Neuronal stem cell (in vitro differentiated cells): ENCODE results near the gene SFMBT2.

Source experiments
- DNase-seq: peaks from one replicate; pipeline ENCODE4 v3.0.0-alpha.2; 2013; ENCODE audit warnings: low spot score
- H2AFZ ChIP-seq: one replicate; pipeline ENCODE4 v1.6.1; 2013; ENCODE audit warnings: mild to moderate bottlenecking, low read length, inconsistent platforms
- H2AK5ac ChIP-seq: 2 replicates; pipeline ENCODE4 v1.6.1; 2013; ENCODE audit warnings: low read depth, mild to moderate bottlenecking, inconsistent platforms, low read length, moderate library complexity, mixed read lengths
- H2BK120ac ChIP-seq: 2 replicates; pipeline ENCODE4 v1.6.1; 2013; ENCODE audit warnings: low read depth, mild to moderate bottlenecking, inconsistent platforms, low read length, moderate library complexity, mixed read lengths
- H2BK12ac ChIP-seq: one replicate; pipeline ENCODE4 v1.6.1; 2013; ENCODE audit warnings: low read length, inconsistent platforms
- H2BK15ac ChIP-seq: 2 replicates; pipeline ENCODE4 v1.6.1; 2013; ENCODE audit warnings: mild to moderate bottlenecking, low read length, inconsistent platforms, mixed read lengths
- H2BK5ac ChIP-seq: one replicate; pipeline ENCODE4 v1.6.1; 2013; ENCODE audit warnings: inconsistent platforms, mild to moderate bottlenecking, low read length, moderate library complexity
- H3K14ac ChIP-seq: one replicate; pipeline ENCODE4 v1.6.1; 2013; ENCODE audit warnings: low read length, inconsistent platforms
- H3K18ac ChIP-seq: 2 replicates; pipeline ENCODE4 v1.6.1; 2013; ENCODE audit warnings: low read length, inconsistent platforms
- H3K23ac ChIP-seq: 2 replicates; pipeline ENCODE4 v1.6.1; 2013; ENCODE audit warnings: low read depth, mild to moderate bottlenecking, mixed read lengths, low read length, inconsistent platforms; ENCODE audit not compliant: poor library complexity
- H3K27ac ChIP-seq: replicated peaks from 3 replicates; pipeline ENCODE4 v1.5.1; 2013; ENCODE audit warnings: low read length, inconsistent platforms
- H3K27me3 ChIP-seq, 3 experiments: 2 replicates each; pipeline ENCODE4 v1.6.1; 2013; ENCODE audit warnings: low read length in 3 of 3, mild to moderate bottlenecking in 2 of 3, inconsistent platforms in 1 of 3, low read depth in 1 of 3, mixed read lengths in 1 of 3, moderate library complexity in 1 of 3; ENCODE audit not compliant: control insufficient read depth in 3 of 3, insufficient read depth in 3 of 3
- H3K36me3 ChIP-seq, 2 donors: replicated peaks in 1 of 2; 2 replicates each; pipeline ENCODE4 v1.6.1; 2013; ENCODE audit warnings: low read length in 2 of 2; ENCODE audit not compliant: control insufficient read depth in 2 of 2, insufficient read depth in 2 of 2
- H3K4ac ChIP-seq: 2 replicates; pipeline ENCODE4 v1.6.1; 2013; ENCODE audit warnings: inconsistent platforms, mild to moderate bottlenecking, low read length, moderate library complexity
- H3K4me1 ChIP-seq, 2 donors: 1 replicate in 1 of 2; 2 replicates in 1 of 2; pipeline ENCODE4 v1.6.1; 2013; ENCODE audit warnings: low read length in 2 of 2, low read depth in 1 of 2; ENCODE audit not compliant: control insufficient read depth in 2 of 2, insufficient read depth in 1 of 2
- H3K4me2 ChIP-seq: one replicate; pipeline ENCODE4 v1.6.1; 2013; ENCODE audit warnings: mild to moderate bottlenecking, low read length, inconsistent platforms; ENCODE audit not compliant: insufficient read depth, poor library complexity, severe bottlenecking
- H3K4me3 ChIP-seq, 2 donors: 2 replicates each; pipeline ENCODE4 v1.5.1; 2013; ENCODE audit warnings: low read length in 2 of 2, mild to moderate bottlenecking in 2 of 2, inconsistent platforms in 1 of 2, moderate library complexity in 1 of 2
- H3K79me1 ChIP-seq: one replicate; pipeline ENCODE4 v1.6.1; 2013; ENCODE audit warnings: low read depth, mild to moderate bottlenecking, inconsistent platforms, low read length, moderate library complexity
- H3K9ac ChIP-seq: one replicate; pipeline ENCODE4 v1.6.1; 2013; ENCODE audit warnings: mild to moderate bottlenecking, low read depth, low read length, inconsistent platforms; ENCODE audit not compliant: poor library complexity
- H3K9me3 ChIP-seq, 2 donors: replicated peaks in 1 of 2; 2 replicates each; pipeline versions ENCODE3 to v1.6.1; 2013; ENCODE audit warnings: low read length in 2 of 2, mild to moderate bottlenecking in 2 of 2, inconsistent platforms in 1 of 2, low read depth in 1 of 2, mixed read lengths in 1 of 2, moderate library complexity in 1 of 2; ENCODE audit not compliant: control insufficient read depth in 2 of 2, insufficient read depth in 1 of 2
- H4K8ac ChIP-seq: one replicate; pipeline ENCODE4 v1.6.1; 2013; ENCODE audit warnings: low read depth, mild to moderate bottlenecking, inconsistent platforms, low read length, moderate library complexity
- H4K91ac ChIP-seq: one replicate; pipeline ENCODE4 v1.6.1; 2013; ENCODE audit warnings: low read length, low read depth, mild to moderate bottlenecking, inconsistent platforms; ENCODE audit not compliant: poor library complexity
- WGBS, 2 donors: extraction: QIAGEN DNeasy Blood & Tissue Kit; methylation state at CpG; one replicate each; pipeline ENCODE4 v1.1.7; 2013; ENCODE audit warnings: missing lambda C conversion rate in 2 of 2, mixed read lengths in 1 of 2; ENCODE audit not compliant: insufficient read length in 2 of 2, insufficient replicate concordance in 1 of 2; ENCODE audit errors: extremely low coverage in 2 of 2; 5-methylcytosine and 5-hydroxymethylcytosine counted together

Gene SFMBT2

DNA sequence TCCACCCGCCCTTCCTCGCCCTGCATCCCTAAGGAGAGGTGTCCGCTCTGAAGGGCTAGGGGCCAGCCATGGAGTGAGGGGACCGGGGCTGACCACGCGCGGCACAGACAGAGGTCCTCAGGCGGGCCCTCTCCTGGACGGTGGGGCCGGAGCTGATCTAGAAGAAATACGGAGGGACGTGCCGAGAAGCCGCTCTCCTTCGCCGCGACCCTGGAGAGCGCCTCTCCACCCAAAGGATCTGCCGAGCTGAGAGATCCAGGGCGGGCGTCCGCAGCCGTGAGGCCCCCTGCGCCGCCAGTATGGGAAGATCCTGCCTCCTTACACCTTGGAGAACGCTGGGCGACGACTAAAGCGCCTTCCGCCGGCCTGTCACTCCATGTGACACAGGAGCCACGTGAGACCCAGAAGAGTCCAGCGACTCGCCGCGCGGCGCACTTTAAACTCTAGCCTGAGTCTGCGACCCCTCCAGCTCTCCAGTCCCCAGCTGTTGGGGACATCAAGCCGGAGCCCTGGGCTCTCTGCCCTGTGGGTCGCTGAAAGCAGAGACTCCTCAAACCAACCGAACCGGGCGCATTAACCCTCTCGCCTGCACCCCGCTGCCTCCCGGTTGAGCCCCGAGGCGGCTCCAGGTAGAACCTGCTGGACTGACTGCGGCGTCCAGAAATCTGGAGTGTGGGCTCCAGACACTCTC is 1.5 kb upstream of the SFMBT2 start:
- Histone ChIP-seq H2BK120ac (peak overlapping the region; percentile 74), H2BK15ac (peak overlapping the region; percentile 72), H2BK12ac (peak overlapping the region; percentile 34), H3K14ac (no peak overlapping the region), H3K23ac (peak overlapping the region; percentile 90), H3K4me1 (peaks cover 9 to 18% of the 10 kb centered on the region in 2 donors), H3K4me3 (peak overlapping the region in 1 of 2 donors; percentile 75), H3K27me3 (peaks cover 19 to 73% (median 56%) of the 10 kb centered on the region in 3 experiments), H3K4ac (no peak overlapping the region), H4K8ac (no peak overlapping the region), H4K91ac (no peak overlapping the region), H3K18ac (peak overlapping the region; percentile 94), H3K4me2 (peak overlapping the region; percentile 71), H2BK5ac (peak overlapping the region; percentile 59), H3K9ac (peak overlapping the region; percentile 82), H3K79me1 (peaks cover 5% of the 10 kb centered on the region), H2AK5ac (no peak overlapping the region), H3K27ac (no peak overlapping the region), H3K9me3 (peaks cover 0 to 4% of the 10 kb centered on the region in 2 donors), H3K36me3 (no peaks in the 10 kb centered on the region), H2AFZ (peak overlapping the region; percentile 96)
- no CpG with 5 or more reads among the region's 51 CpGs for WGBS, 2 donors
- DNase-seq: no peak

DNA sequence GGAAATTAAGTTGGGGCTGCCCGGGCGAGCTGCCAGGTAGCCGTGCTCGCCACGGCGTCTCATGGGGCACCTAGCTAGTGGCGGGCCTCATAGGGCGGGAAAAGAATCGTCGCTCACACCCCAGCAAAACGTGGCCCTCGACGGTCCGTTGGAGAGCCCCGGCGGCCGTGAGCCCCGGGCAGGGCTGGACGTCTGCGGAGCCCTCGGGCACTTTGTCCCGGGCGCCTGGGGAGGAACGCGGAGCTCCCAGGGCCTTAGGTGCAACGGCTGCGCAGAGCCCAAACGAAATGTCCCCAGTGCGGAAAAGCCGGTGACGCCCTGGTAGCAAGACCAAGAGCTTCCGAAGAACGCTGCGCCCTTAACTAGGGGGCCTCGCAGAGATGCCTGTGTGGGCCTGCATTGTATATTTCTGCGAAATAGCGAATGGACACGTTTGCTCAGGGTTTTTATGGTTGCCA is 866 bp upstream of the SFMBT2 start:
- H3K18ac ChIP-seq: peak overlapping the region; percentile 38
- no CpG with 5 or more reads among the region's 38 CpGs for WGBS, 2 donors
- H3K9ac ChIP-seq: no peak overlapping the region

DNA sequence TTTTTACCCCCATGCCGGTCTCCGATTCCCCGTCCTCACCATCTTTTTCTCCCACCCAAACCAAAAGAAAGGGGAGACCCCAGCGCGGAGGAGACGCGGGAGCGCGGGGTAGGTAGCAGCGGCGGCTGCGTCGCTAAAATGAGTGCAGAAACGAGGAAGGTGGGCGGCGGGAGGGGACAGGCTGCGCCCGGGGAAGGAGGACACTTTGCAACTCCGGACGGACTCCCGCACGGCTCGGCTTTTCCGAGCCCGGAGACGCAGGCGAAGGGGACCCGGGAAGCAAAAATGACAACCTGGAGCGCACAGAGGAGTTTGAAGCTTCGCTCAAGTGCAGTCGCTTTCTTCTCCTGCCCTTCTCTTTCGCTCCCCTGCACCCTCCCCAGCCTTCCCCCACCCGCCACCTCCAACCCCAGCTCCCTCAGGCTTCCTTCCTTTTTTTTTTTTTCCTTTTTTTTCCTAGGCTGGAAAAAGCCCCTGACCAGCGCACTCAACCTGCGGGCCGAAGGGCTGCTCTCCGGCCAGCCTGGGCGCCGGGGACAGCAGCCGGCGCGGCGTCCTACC is 453 bp downstream of the SFMBT2 start:
- H2BK5ac ChIP-seq: no peak overlapping the region
- H3K4me2 ChIP-seq: peak overlapping the region; percentile 99
- H3K27me3 ChIP-seq: peaks cover 19 to 68% (median 64%) of the 10 kb centered on the region in 3 experiments
- H3K4ac ChIP-seq: no peak overlapping the region
- H3K14ac ChIP-seq: no peak overlapping the region
- H3K23ac ChIP-seq: no peak overlapping the region
- peak overlapping the region; percentile 96 for H3K18ac ChIP-seq
- H3K4me1 ChIP-seq: peaks cover 9 to 25% of the 10 kb centered on the region in 2 donors
- no peak for DNase-seq
- H3K4me3 ChIP-seq: peak overlapping the region; percentile 56 to 86
- H3K27ac ChIP-seq: no peak overlapping the region
- H3K79me1 ChIP-seq: peaks cover 5% of the 10 kb centered on the region
- no peak overlapping the region for H2AK5ac ChIP-seq
- whole genome bisulfite sequencing, 2 donors: no CpG with 5 or more reads among the region's 43 CpGs
- peak overlapping the region; percentile 85 for H2BK120ac ChIP-seq
- H2BK15ac ChIP-seq: peak overlapping the region; percentile 49
- H2BK12ac ChIP-seq: no peak overlapping the region
- H4K8ac ChIP-seq: no peak overlapping the region
- H4K91ac ChIP-seq: no peak overlapping the region
- H3K9ac ChIP-seq: peak overlapping the region; percentile 81
- H2AFZ ChIP-seq: peak overlapping the region; percentile 96
- H3K9me3 ChIP-seq: peaks cover 0 to 8% of the 10 kb centered on the region in 2 donors
- no peaks in the 10 kb centered on the region for H3K36me3 ChIP-seq

More for the DNA sequence above, 866 bp upstream of the SFMBT2 start:
- H2AFZ ChIP-seq: peak overlapping the region; percentile 96
- H2AK5ac ChIP-seq: peak overlapping the region; percentile 62
- no peak overlapping the region for H4K91ac ChIP-seq
- H3K9me3 ChIP-seq: peaks cover 0 to 8% of the 10 kb centered on the region in 2 donors
- H3K4ac ChIP-seq: no peak overlapping the region
- H3K4me1 ChIP-seq: peaks cover 9 to 24% of the 10 kb centered on the region in 2 donors
- no peak overlapping the region for H3K4me3 ChIP-seq
- peak overlapping the region; percentile 16 for H2BK12ac ChIP-seq
- H3K79me1 ChIP-seq: peaks cover 5% of the 10 kb centered on the region
- DNase-seq: no peak
- H3K27me3 ChIP-seq: peaks cover 19 to 76% (median 62%) of the 10 kb centered on the region in 3 experiments
- H2BK5ac ChIP-seq: peak overlapping the region; percentile 13
- no peak overlapping the region for H3K14ac ChIP-seq
- peak overlapping the region; percentile 72 for H2BK15ac ChIP-seq
- H3K36me3 ChIP-seq: no peaks in the 10 kb centered on the region
- peak overlapping the region; percentile 76 for H2BK120ac ChIP-seq
- H4K8ac ChIP-seq: no peak overlapping the region
- H3K27ac ChIP-seq: no peak overlapping the region
- no peak overlapping the region for H3K23ac ChIP-seq
- peak overlapping the region; percentile 93 for H3K4me2 ChIP-seq

- Histone ChIP-seq H3K4ac (no peak overlapping the region), H3K18ac (no peak overlapping the region), H3K4me2 (peak overlapping the region; percentile 99), H3K79me1 (peaks cover 5% of the 10 kb centered on the region), H2AK5ac (no peak overlapping the region), H3K4me3 (peak overlapping the region; percentile 56 to 86), H3K14ac (no peak overlapping the region), H2BK120ac (no peak overlapping the region), H3K9ac (no peak overlapping the region), H3K9me3 (peaks cover 0 to 8% of the 10 kb centered on the region in 2 donors), H2BK12ac (no peak overlapping the region), H3K23ac (no peak overlapping the region), H3K27me3 (peaks cover 19 to 64% (median 62%) of the 10 kb centered on the region in 3 experiments), H4K91ac (no peak overlapping the region), H2BK5ac (no peak overlapping the region), H3K36me3 (no peaks in the 10 kb centered on the region), H2AFZ (peak overlapping the region; percentile 96), H3K27ac (no peak overlapping the region), H3K4me1 (peaks cover 9 to 25% of the 10 kb centered on the region in 2 donors), H2BK15ac (no peak overlapping the region), H4K8ac (no peak overlapping the region)
- no CpG with 5 or more reads among the region's 15 CpGs for WGBS, 2 donors
- DNase-seq: no peak
Measured at GRCh38 chr10:7409732-7410168, 1.1 kb downstream of the SFMBT2 start.
